Neural progenitor cell (in vitro differentiated cells): ENCODE data around the gene TET2. TPM values are rescaled to one million over a fixed set of nuclear protein-coding genes. Genes with fewer than 3 reads are reported as not detected.

ENCODE experiments used
- DNase-seq: peaks from one replicate; pipeline ENCODE4 v3.0.0-alpha.2; 2016; ENCODE audit warnings: low spot score
- H2AFZ ChIP-seq: fragments of 200-600 bp; sonication (generic); replicated peaks from 2 replicates; pipeline ENCODE4 v1.6.1; 2016; ENCODE audit warnings: antibody characterized with exemption
- H3F3A ChIP-seq: fragments of 200-600 bp; sonication (generic); 2 replicates; pipeline ENCODE4 v1.6.1; 2016; ENCODE audit warnings: antibody characterized with exemption, low read depth
- H3K27ac ChIP-seq: fragments of 200-600 bp; sonication (generic); 2 replicates; pipeline ENCODE4 v1.5.1; 2016; ENCODE audit warnings: mild to moderate bottlenecking
- H3K27me3 ChIP-seq: fragments of 200-600 bp; sonication (generic); 2 replicates; pipeline ENCODE4 v1.6.1; 2016; ENCODE audit warnings: mild to moderate bottlenecking, moderate library complexity
- H3K36me3 ChIP-seq: fragments of 200-600 bp; sonication (generic); 2 replicates; pipeline ENCODE4 v1.5.1; 2016
- H3K4me1 ChIP-seq: fragments of 200-600 bp; sonication (generic); 2 replicates; pipeline ENCODE4 v1.6.1; 2016; ENCODE audit warnings: mixed run types
- H3K4me2 ChIP-seq: fragments of 200-600 bp; sonication (generic); 2 replicates; pipeline ENCODE4 v1.6.1; 2016
- H3K4me3 ChIP-seq: fragments of 200-600 bp; sonication (generic); 2 replicates; pipeline ENCODE4 v1.5.1; 2016
- H3K79me2 ChIP-seq: fragments of 200-600 bp; sonication (generic); 2 replicates; pipeline ENCODE4 v1.6.1; 2016; ENCODE audit warnings: low read depth
- H3K9ac ChIP-seq: fragments of 200-600 bp; sonication (generic); 2 replicates; pipeline ENCODE4 v1.6.1; 2016
- H3K9me3 ChIP-seq: fragments of 200-600 bp; sonication (generic); 2 replicates; pipeline ENCODE4 v1.5.1; 2016; ENCODE audit warnings: low read depth
- H4K20me1 ChIP-seq: fragments of 200-600 bp; sonication (generic); 2 replicates; pipeline ENCODE4 v1.6.1; 2016; ENCODE audit warnings: low read depth
- H3K27ac Mint-ChIP-seq: 3 replicates; pipeline ENCODE4 v1.8.0; 2021; ENCODE audit warnings: mixed read lengths
- H3K27me3 Mint-ChIP-seq: 2 replicates; pipeline ENCODE4 v1.8.0; 2022; ENCODE audit warnings: low read depth, mild to moderate bottlenecking, inconsistent platforms, moderate library complexity, mixed read lengths; ENCODE audit not compliant: insufficient read depth
- H3K36me3 Mint-ChIP-seq: 3 replicates; pipeline ENCODE4 v1.8.0; 2021; ENCODE audit warnings: mixed read lengths
- H3K4me1 Mint-ChIP-seq: 3 replicates; pipeline ENCODE4 v1.8.0; 2021; ENCODE audit warnings: mixed read lengths
- H3K4me3 Mint-ChIP-seq: 3 replicates; pipeline ENCODE4 v1.8.0; 2021; ENCODE audit warnings: mild to moderate bottlenecking, moderate library complexity, mixed read lengths
- H3K9me3 Mint-ChIP-seq: 3 replicates; pipeline ENCODE4 v1.8.0; 2020; ENCODE audit warnings: mixed read lengths
- CTCF ChIP-seq: fragments of 200-600 bp; sonication (generic); IDR thresholded peaks from 2 replicates; pipeline ENCODE4 v1.5.1; 2017; ENCODE audit warnings: antibody characterized with exemption, mild to moderate bottlenecking
- EZH2 ChIP-seq: fragments of 200-600 bp; sonication (generic); IDR thresholded peaks from 2 replicates; pipeline ENCODE4 v1.6.1; 2017; ENCODE audit warnings: antibody characterized with exemption, mild to moderate bottlenecking, moderate library complexity
- EZH2phosphoT487 ChIP-seq: fragments of 200-600 bp; sonication (generic); IDR thresholded peaks from 2 replicates; pipeline ENCODE4 v1.6.1; 2017; ENCODE audit warnings: antibody characterized with exemption
- total RNA-seq: library from RNA; depleted of rRNA; stranded (reverse); fragments of >200 nt; gene quantifications from 2 replicates; pipeline ENCODE4 v1.2.3, GENCODE V29; 2015; ENCODE audit warnings: low replicate concordance

TET2 gene
- total RNA-seq, 1 donor from 2014 or later: 17.0 TPM

GRCh38 chr4:105283501-105283900 lies 136.8 kb downstream of the TET2 start:
- no peak overlapping the region for H3K4me2 ChIP-seq
- Mint-ChIP-seq H3K4me1 (no peaks in the 10 kb centered on the region), H3K27me3 (no peaks in the 10 kb centered on the region)

GRCh38 chr4:105288121-105288520 lies 141.4 kb downstream of the TET2 start:
- Mint-ChIP-seq H3K36me3 (peaks cover 3% of the 10 kb centered on the region), H3K4me3 (no peak overlapping the region), H3K4me1 (no peaks in the 10 kb centered on the region), H3K27me3 (no peaks in the 10 kb centered on the region), H3K27ac (no peak overlapping the region), H3K9me3 (peaks cover 7% of the 10 kb centered on the region)
- no peak overlapping the region for H2AFZ ChIP-seq
- no peaks in the 10 kb centered on the region for H3K79me2 ChIP-seq
- H3K4me2 ChIP-seq: no peak overlapping the region
- H3K9ac ChIP-seq: no peak overlapping the region
- no peak for TF ChIP-seq EZH2phosphoT487
- no peak for TF ChIP-seq CTCF
- no peak for TF ChIP-seq EZH2
- H3K36me3 ChIP-seq: no peaks in the 10 kb centered on the region
- H3F3A ChIP-seq: no peaks in the 10 kb centered on the region
- H3K9me3 ChIP-seq: no peaks in the 10 kb centered on the region
- no peaks in the 10 kb centered on the region for H4K20me1 ChIP-seq
- no peak for DNase-seq
- H3K27me3 ChIP-seq: no peaks in the 10 kb centered on the region
- H3K4me3 ChIP-seq: no peak overlapping the region
- no peaks in the 10 kb centered on the region for H3K4me1 ChIP-seq
- H3K27ac ChIP-seq: no peak overlapping the region

More at GRCh38 chr4:105283501-105283900, 136.8 kb downstream of the TET2 start:
- H3K36me3 Mint-ChIP-seq: peaks cover 5% of the 10 kb centered on the region
- Histone ChIP-seq H3K9ac (no peak overlapping the region), H3K36me3 (no peaks in the 10 kb centered on the region), H3K79me2 (no peaks in the 10 kb centered on the region), H3F3A (no peaks in the 10 kb centered on the region), H2AFZ (no peak overlapping the region), H3K4me3 (no peak overlapping the region), H4K20me1 (no peaks in the 10 kb centered on the region), H3K27me3 (no peaks in the 10 kb centered on the region), H3K4me1 (no peaks in the 10 kb centered on the region), H3K9me3 (no peaks in the 10 kb centered on the region), H3K27ac (no peak overlapping the region)
- no peak overlapping the region for H3K27ac Mint-ChIP-seq
- no peak for DNase-seq
- peaks cover 2% of the 10 kb centered on the region for H3K9me3 Mint-ChIP-seq
- no peak overlapping the region for H3K4me3 Mint-ChIP-seq
- TF ChIP-seq EZH2 (no peak), CTCF (no peak), EZH2phosphoT487 (no peak)

- H3K4me3 Mint-ChIP-seq: no peak overlapping the region
- no peaks in the 10 kb centered on the region for H3K4me1 ChIP-seq
Observed at GRCh38 chr4:105291925-105292324, 145.2 kb downstream of the TET2 start.

More at GRCh38 chr4:105291925-105292324, 145.2 kb downstream of the TET2 start:
- no peak overlapping the region for H2AFZ ChIP-seq
- Mint-ChIP-seq H3K9me3 (peaks cover 7% of the 10 kb centered on the region), H3K27ac (no peak overlapping the region), H3K27me3 (no peaks in the 10 kb centered on the region), H3K4me1 (no peaks in the 10 kb centered on the region), H3K36me3 (no peaks in the 10 kb centered on the region)
- H3K4me3 ChIP-seq: no peak overlapping the region
- H3K4me2 ChIP-seq: no peak overlapping the region
- H4K20me1 ChIP-seq: no peaks in the 10 kb centered on the region
- H3K9me3 ChIP-seq: no peaks in the 10 kb centered on the region
- H3K36me3 ChIP-seq: no peaks in the 10 kb centered on the region
- no peaks in the 10 kb centered on the region for H3K79me2 ChIP-seq
- no peak for DNase-seq
- no peaks in the 10 kb centered on the region for H3K27me3 ChIP-seq
- no peaks in the 10 kb centered on the region for H3F3A ChIP-seq
- H3K27ac ChIP-seq: no peak overlapping the region
- TF ChIP-seq EZH2: no peak
- TF ChIP-seq CTCF: no peak
- TF ChIP-seq EZH2phosphoT487: no peak
- H3K9ac ChIP-seq: no peak overlapping the region
